LHCN-M2 (cell line): ENCODE data around the gene STIMATE. TPM values are rescaled to one million over a fixed set of nuclear protein-coding genes. Genes with fewer than 3 reads are reported as not detected.
A peak's percentile ranks its signal among the peaks of the same experiment; 100 is the strongest.

Source experiments
- DNase-seq: peaks from one replicate; pipeline ENCODE4 v3.0.0-alpha.2; 2012; ENCODE audit warnings: low read depth
- total RNA-seq: library from RNA; depleted of rRNA; stranded (reverse); fragments of >200 nt; gene quantifications from 2 replicates; pipeline ENCODE4 v1.2.3, GENCODE V29; 2014; rRNA removed

The STIMATE gene
- total RNA-seq, 1 experiment from 2014 or later, result 22.2 TPM

DNA sequence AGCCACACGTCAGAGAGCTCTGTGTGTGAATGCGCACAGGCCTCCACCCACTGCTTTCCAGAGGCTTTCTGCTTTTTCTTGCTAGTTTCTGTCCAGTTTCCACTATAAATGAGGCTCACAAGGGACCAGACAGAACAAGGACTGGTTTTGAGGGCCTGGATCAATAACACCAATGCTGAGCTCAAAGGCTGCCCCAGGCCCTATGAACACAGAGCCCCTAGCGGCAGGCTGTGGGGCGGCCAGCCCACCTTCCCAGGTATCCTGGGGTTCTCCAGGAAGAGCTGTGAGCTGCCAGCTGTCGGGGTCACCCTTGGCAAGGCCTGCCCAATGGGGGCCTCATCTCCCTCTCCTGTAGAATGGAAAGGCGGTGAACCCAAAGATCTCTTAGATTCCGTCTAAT is 104.9 kb downstream of the STIMATE start:
- no peak for DNase-seq

DNA sequence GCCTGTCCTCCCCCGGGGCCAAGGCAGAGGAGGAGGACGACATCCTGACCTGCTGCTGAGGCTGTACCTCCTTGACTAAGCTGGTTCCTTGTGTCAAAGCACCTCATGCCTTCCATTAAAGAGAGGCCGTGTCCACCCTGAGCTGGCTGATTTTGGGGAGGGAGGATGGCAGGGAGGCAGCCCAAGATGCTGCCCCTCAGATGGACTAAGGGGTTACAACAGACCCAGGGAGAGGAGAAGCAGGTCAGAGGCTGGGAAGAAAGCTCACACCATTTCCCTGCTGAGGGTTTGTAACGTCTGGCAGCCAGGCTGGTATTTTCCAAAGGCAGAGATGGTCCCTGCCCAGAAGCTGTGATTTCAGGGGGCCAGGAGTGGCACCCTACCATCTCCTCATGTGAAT is 105.4 kb downstream of the STIMATE start:
- DNase-seq, result no peak

GRCh38 chr3:52791366-52791765 is 106.0 kb downstream of the STIMATE start:
- no peak for DNase-seq

DNA sequence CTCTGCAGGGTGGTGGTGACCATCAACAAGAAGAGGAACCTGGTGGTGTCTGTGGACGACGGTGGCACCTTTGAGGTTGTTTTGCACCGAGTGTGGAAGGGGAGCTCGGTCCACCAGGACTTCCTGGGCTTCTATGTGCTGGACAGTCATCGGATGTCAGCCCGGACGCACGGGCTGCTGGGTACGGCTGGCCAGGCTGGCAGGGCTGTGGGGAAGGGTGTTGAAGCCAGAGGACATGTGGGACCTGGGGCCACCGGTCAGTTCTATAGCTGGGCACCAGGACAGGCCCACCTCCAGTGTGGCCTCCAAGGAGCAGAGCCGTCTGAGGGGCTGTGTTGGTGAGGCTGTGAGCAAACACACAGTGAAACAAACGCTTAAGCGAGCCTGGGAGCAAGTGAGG is 106.6 kb downstream of the STIMATE start:
- no peak for DNase-seq

DNA sequence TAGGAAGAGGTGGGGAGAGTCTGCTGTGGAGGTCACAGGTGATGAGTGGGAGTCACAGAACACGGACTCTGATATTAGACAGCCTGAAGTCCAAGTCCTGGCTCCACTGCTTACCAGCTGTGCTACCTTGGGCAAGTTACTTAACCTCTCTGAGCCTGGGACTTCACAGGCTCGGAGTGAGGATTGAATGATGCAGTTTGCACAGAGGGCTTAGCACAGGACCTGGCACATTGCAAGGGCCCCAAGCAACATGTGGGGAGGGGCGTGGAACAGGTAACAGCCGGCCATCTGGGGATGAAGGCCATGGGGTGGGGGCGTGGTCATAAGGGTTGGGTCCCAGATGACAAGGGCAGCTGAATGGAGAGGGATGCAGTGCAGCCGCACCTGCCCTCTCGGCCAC is 107.0 kb downstream of the STIMATE start:
- no peak for DNase-seq

GRCh38 chr3:52789746-52790040 is 107.7 kb downstream of the STIMATE start:
- DNase-seq, result no peak

DNA sequence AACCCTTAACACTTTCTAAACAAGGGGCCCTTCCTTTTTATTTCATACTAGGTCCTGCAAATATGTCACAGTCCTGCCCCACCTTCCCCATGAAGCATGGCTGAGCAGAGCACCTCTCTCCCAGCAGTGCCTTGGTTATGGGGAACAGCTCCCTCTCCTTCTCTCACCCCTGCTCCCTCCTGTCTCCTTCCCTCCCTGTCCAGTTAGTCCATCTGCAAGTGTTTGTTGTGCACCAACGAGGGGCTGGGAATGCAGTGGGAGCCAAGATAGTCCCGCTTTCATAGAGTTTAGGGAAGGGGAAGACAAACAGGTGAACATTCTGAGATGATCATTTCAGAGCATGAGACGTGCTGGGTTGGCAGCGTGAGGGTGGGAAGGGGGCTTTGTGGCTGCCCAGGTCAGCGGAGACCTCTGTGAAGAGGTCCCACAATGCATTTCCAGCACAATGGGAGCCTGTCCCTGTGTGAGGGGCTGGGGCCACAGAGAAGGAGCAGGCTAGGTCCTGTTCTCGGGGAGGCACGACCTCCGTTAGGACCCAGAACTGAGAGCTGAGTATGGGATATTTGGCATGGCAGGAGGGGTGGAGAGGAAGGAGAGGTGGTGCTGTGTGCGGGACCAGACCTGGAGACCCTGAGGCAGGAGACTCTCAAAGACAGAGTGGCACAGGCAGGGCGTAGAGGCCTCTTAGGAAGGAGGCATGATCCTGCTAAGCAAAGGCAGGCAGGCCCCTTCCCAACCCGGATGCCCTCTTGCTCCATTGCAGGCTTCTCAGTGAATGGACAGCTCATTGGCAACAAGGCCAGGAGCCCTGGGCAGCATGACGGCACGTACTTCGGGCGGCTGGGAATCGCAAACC is 108.2 kb downstream of the STIMATE start:
- no peak for DNase-seq

- DNase-seq, result peak; percentile 2
Observed at GRCh38 chr3:52787672-52788625, 109.4 kb downstream of the STIMATE start.

GRCh38 chr3:52787246-52787645 is 110.1 kb downstream of the STIMATE start:
- DNase-seq, result no peak

Other genes with a start within 250 kb of the STIMATE start
- gene PBRM1, start 211.6 kb downstream of the STIMATE start, total RNA-seq, result 58.0 and 65.4 TPM in 2 replicates
- 119 and 148 TPM in 2 replicates for gene GNL3, start 211.5 kb downstream of the STIMATE start, total RNA-seq
- 77.3 and 85.2 TPM in 2 replicates for gene GLT8D1, start 191.8 kb downstream of the STIMATE start, total RNA-seq
- gene SPCS1, start 191.4 kb downstream of the STIMATE start, total RNA-seq, result 187 and 265 TPM in 2 replicates
- 20.4 and 26.7 TPM in 2 replicates for gene NEK4, start 126.6 kb downstream of the STIMATE start, total RNA-seq
- not detected in 2 replicates for gene ITIH1, start 119.9 kb downstream of the STIMATE start, total RNA-seq
- not detected in 2 replicates for gene ITIH3, start 102.8 kb downstream of the STIMATE start, total RNA-seq
- gene ITIH4, start 66.9 kb downstream of the STIMATE start, total RNA-seq, result 0.19 and 0.63 TPM in 2 replicates
- gene MUSTN1, start 62.5 kb downstream of the STIMATE start, total RNA-seq, result not detected in 2 replicates
- gene SFMBT1, start 148.5 kb upstream of the STIMATE start, total RNA-seq, result 5.3 and 5.8 TPM in 2 replicates
- gene RFT1, start 232.9 kb upstream of the STIMATE start, total RNA-seq, result 23.2 and 31.6 TPM in 2 replicates